H1 (cell line): ENCODE data around the gene C5orf58. TPM values are rescaled to one million over a fixed set of nuclear protein-coding genes. Genes with fewer than 3 reads are reported as not detected.

Experiments used
- CTCF ChIA-PET: fragments of 300-600 bp; sonication (Branson Sonifier 250); formaldehyde crosslinking; loops from one replicate; lab custom pipeline; 2021; ENCODE audit not compliant: partially characterized antibody; lab: Charles Lee
- POLR2A ChIA-PET: fragments of 300-600 bp; sonication (Branson Sonifier 250); formaldehyde crosslinking; loops from one replicate; lab custom pipeline; 2021; ENCODE audit warnings: inconsistent platforms; ENCODE audit not compliant: partially characterized antibody; lab: Charles Lee
- DNase-seq, 2 experiments: peaks; one replicate each; pipeline versions ENCODE4 v3.0.0 to v3.0.0-alpha.2; 2010 to 2022; ENCODE audit warnings: low spot score in 2 of 2, low read depth in 1 of 2, mixed read lengths in 1 of 2
- FAIRE-seq: peaks from 2 replicates; lab custom pipeline; 2011; peaks lifted over from hg19 to GRCh38; lab: Jason Lieb, UNC
- H2AFZ ChIP-seq: 2 replicates; pipeline ENCODE4 v1.8.1; 2012; ENCODE audit warnings: low read length, inconsistent platforms
- H2AK5ac ChIP-seq: 2 replicates; pipeline ENCODE4 v1.6.1; 2013; ENCODE audit warnings: low read depth, low read length
- H2BK120ac ChIP-seq: replicated peaks from 2 replicates; pipeline ENCODE3; 2013; ENCODE audit warnings: low read depth, low read length, inconsistent platforms
- H2BK12ac ChIP-seq: 2 replicates; pipeline ENCODE4 v1.6.1; 2013; ENCODE audit warnings: low read depth, low read length
- H2BK15ac ChIP-seq: 2 replicates; pipeline ENCODE4 v1.6.1; 2013; ENCODE audit warnings: low read length
- H2BK20ac ChIP-seq: 2 replicates; pipeline ENCODE4 v1.6.1; 2013; ENCODE audit warnings: low read length
- H2BK5ac ChIP-seq: 2 replicates; pipeline ENCODE4 v1.6.1; 2013; ENCODE audit warnings: low read depth, low read length
- H3K14ac ChIP-seq: 2 replicates; pipeline ENCODE4 v1.6.1; 2013; ENCODE audit warnings: inconsistent platforms; ENCODE audit not compliant: insufficient read length
- H3K18ac ChIP-seq: 2 replicates; pipeline ENCODE4 v1.6.1; 2013; ENCODE audit warnings: low read length; ENCODE audit errors: extremely low read depth
- H3K23ac ChIP-seq: 2 replicates; pipeline ENCODE4 v1.6.1; 2013; ENCODE audit warnings: inconsistent platforms; ENCODE audit not compliant: insufficient read length
- H3K23me2 ChIP-seq: 2 replicates; pipeline ENCODE4 v1.6.1; 2013; ENCODE audit warnings: low read depth, low read length
- H3K27ac ChIP-seq: 2 replicates; pipeline ENCODE4 v1.6.1; 2011; ENCODE audit warnings: low read depth, low read length, inconsistent platforms
- H3K27me3 ChIP-seq, 4 experiments: replicated peaks in 1 of 4; 1 replicate in 1 of 4; 2 replicates in 3 of 4; pipeline versions ENCODE4 v1.6.1 to v1.8.1; 2011 to 2013; ENCODE audit warnings: low read length in 3 of 4, mild to moderate bottlenecking in 3 of 4, inconsistent platforms in 2 of 4, mixed read lengths in 2 of 4, moderate library complexity in 1 of 4; ENCODE audit not compliant: control insufficient read depth in 3 of 4, insufficient read depth in 3 of 4; ENCODE audit errors: extremely low read depth in 1 of 4
- H3K36me3 ChIP-seq, 4 experiments: 2 replicates each; pipeline versions ENCODE4 v1.6.1 to v1.8.1; 2011 to 2013; ENCODE audit warnings: mild to moderate bottlenecking in 4 of 4, low read length in 3 of 4, moderate library complexity in 2 of 4, control low read depth in 1 of 4, inconsistent platforms in 1 of 4; ENCODE audit not compliant: insufficient read depth in 4 of 4, control insufficient read depth in 2 of 4
- H3K4ac ChIP-seq: replicated peaks from 2 replicates; pipeline ENCODE3; 2013; ENCODE audit warnings: low read length, low read depth, mixed read lengths, inconsistent platforms; ENCODE audit not compliant: insufficient read length
- H3K4me1 ChIP-seq, 4 experiments: replicated peaks in 1 of 4; 1 replicate in 1 of 4; 2 replicates in 3 of 4; pipeline versions ENCODE4 v1.6.1 to v1.8.1; 2011 to 2013; ENCODE audit warnings: low read length in 3 of 4, inconsistent platforms in 2 of 4, mixed read lengths in 1 of 4; ENCODE audit not compliant: insufficient read depth in 4 of 4, control insufficient read depth in 3 of 4
- H3K4me2 ChIP-seq, 2 experiments: 2 replicates each; pipeline versions ENCODE4 v1.6.1 to v1.8.1; 2011 to 2013; ENCODE audit warnings: low read depth in 2 of 2, low read length in 2 of 2, control low read depth in 1 of 2, inconsistent platforms in 1 of 2, mild to moderate bottlenecking in 1 of 2; ENCODE audit not compliant: insufficient read depth in 1 of 2
- H3K4me3 ChIP-seq, 4 experiments: fragments of 200-600, 300-600 bp in 1 of 4; sonication (generic), shearing (Covaris generic), sonication (Bioruptor Twin) in 1 of 4; 2 replicates each; pipeline versions ENCODE4 v1.5.1 to v1.8.1; 2011 to 2016; ENCODE audit warnings: low read length in 4 of 4, low read depth in 3 of 4, control low read depth in 2 of 4, inconsistent platforms in 2 of 4, mild to moderate bottlenecking in 2 of 4, mixed read lengths in 1 of 4, moderate library complexity in 1 of 4; ENCODE audit not compliant: insufficient read depth in 2 of 4; ENCODE audit errors: extremely low read depth in 1 of 4
- H3K56ac ChIP-seq: replicated peaks from 2 replicates; pipeline ENCODE3; 2013; ENCODE audit warnings: low read depth, mild to moderate bottlenecking, mixed read lengths, low read length, inconsistent platforms; ENCODE audit not compliant: insufficient read length
- H3K79me1 ChIP-seq: 2 replicates; pipeline ENCODE4 v1.6.1; 2013; ENCODE audit warnings: low read depth, low read length, control low read depth
- H3K79me2 ChIP-seq, 2 experiments: 2 replicates each; pipeline versions ENCODE4 v1.6.1 to v1.8.1; 2012 to 2013; ENCODE audit warnings: low read length in 2 of 2, mild to moderate bottlenecking in 2 of 2, inconsistent platforms in 1 of 2; ENCODE audit not compliant: insufficient read depth in 2 of 2, control insufficient read depth in 1 of 2
- H3K9ac ChIP-seq, 4 experiments: replicated peaks in 1 of 4; 1 replicate in 1 of 4; 2 replicates in 3 of 4; pipeline versions ENCODE4 v1.6.1 to v1.8.1; 2011 to 2013; ENCODE audit warnings: low read depth in 3 of 4, low read length in 3 of 4, control low read depth in 2 of 4, mild to moderate bottlenecking in 2 of 4, moderate library complexity in 2 of 4, inconsistent platforms in 1 of 4; ENCODE audit errors: extremely low read depth in 1 of 4
- H3K9me3 ChIP-seq, 2 experiments: 2 replicates each; pipeline versions ENCODE4 v1.6.1 to v1.8.1; 2012 to 2013; ENCODE audit warnings: mild to moderate bottlenecking in 2 of 2, moderate library complexity in 2 of 2, control low read depth in 1 of 2, inconsistent platforms in 1 of 2, low read depth in 1 of 2, low read length in 1 of 2, mixed read lengths in 1 of 2; ENCODE audit not compliant: insufficient read depth in 2 of 2
- H4K20me1 ChIP-seq, 2 experiments: replicated peaks in 1 of 2; 2 replicates each; pipeline versions ENCODE3 to v1.8.1; 2011 to 2013; ENCODE audit warnings: inconsistent platforms in 2 of 2, low read length in 2 of 2, mild to moderate bottlenecking in 1 of 2; ENCODE audit not compliant: insufficient read depth in 2 of 2, control insufficient read depth in 1 of 2
- H4K5ac ChIP-seq: 2 replicates; pipeline ENCODE4 v1.6.1; 2013; ENCODE audit warnings: low read length, low read depth, mixed read lengths, inconsistent platforms; ENCODE audit not compliant: insufficient read length
- H4K8ac ChIP-seq: 2 replicates; pipeline ENCODE4 v1.8.0; 2013; ENCODE audit warnings: mild to moderate bottlenecking, moderate library complexity, low read length, inconsistent platforms; ENCODE audit not compliant: insufficient read depth; ENCODE audit errors: extremely low read depth
- H4K91ac ChIP-seq: replicated peaks from 2 replicates; pipeline ENCODE3; 2013; ENCODE audit warnings: low read length, mixed read lengths, inconsistent platforms; ENCODE audit not compliant: insufficient read length
- CREB1 ChIP-seq: IDR thresholded peaks from 2 replicates; pipeline ENCODE4 v1.6.1; 2012; ENCODE audit warnings: inconsistent platforms
- PHF8 ChIP-seq: fragments of 200-600 bp; sonication (generic); conservative IDR thresholded peaks from 2 replicates; pipeline ENCODE4 v1.7.1; 2012; ENCODE audit warnings: low read depth, mild to moderate bottlenecking, inconsistent platforms, low read length, moderate library complexity
- SRF ChIP-seq: IDR thresholded peaks from 2 replicates; pipeline ENCODE4 v1.6.1; 2011; ENCODE audit warnings: mild to moderate bottlenecking, low read depth, low read length, moderate library complexity
- TAF1 ChIP-seq: IDR thresholded peaks from 2 replicates; pipeline ENCODE4 v1.6.1; 2011; ENCODE audit warnings: mild to moderate bottlenecking, low read depth, low read length
- TBP ChIP-seq: IDR thresholded peaks from 2 replicates; pipeline ENCODE4 v1.6.1; 2011; ENCODE audit warnings: low read depth, low read length, improper control_type of control experiment
- WGBS, 2 experiments: shearing (Covaris generic) in 1 of 2; methylation state at CpG; one replicate each; pipeline versions ENCODE4 v1.1.6 to v1.1.7; 2013 to 2015; ENCODE audit warnings: low lambda C conversion rate in 2 of 2, mixed read lengths in 2 of 2, inconsistent platforms in 1 of 2, low coverage in 1 of 2, missing lambda C conversion rate in 1 of 2; ENCODE audit not compliant: insufficient replicate concordance in 2 of 2, insufficient coverage in 1 of 2, insufficient read length in 1 of 2; ENCODE audit errors: extremely low coverage in 1 of 2, missing lambda C conversion rate in 1 of 2; 5-methylcytosine and 5-hydroxymethylcytosine counted together
- polyA plus RNA-seq, 7 experiments: library from polyadenylated mRNA; depleted of rRNA in 3 of 7; stranded (reverse) in 5 of 7; unstranded in 2 of 7; fragments of >200 nt in 5 of 7; fragments of 200-250 nt in 2 of 7; gene quantifications; 1 replicate in 5 of 7; 2 replicates in 1 of 7; 4 replicates in 1 of 7; pipeline versions ENCODE4 v1.2.1 to v1.2.3, GENCODE V29; 2011 to 2013; ENCODE audit warnings: missing spikeins in 2 of 7, mixed read lengths in 2 of 7
- total RNA-seq: library from RNA; stranded (reverse); fragmentation: NEBNext Ultra II Directional; extraction: Animal tissue kit (Norgen Biotek cat#: 25700); gene quantifications from 2 replicates; pipeline ENCODE4 v1.2.1, GENCODE V29; 2021

The C5orf58 gene
- total and polyA plus RNA-seq, 2 of the 8 experiments (the other 6 are each of a cell fraction or from before 2014, with no cell fraction given): 0.24 to 1.6 TPM

DNA sequence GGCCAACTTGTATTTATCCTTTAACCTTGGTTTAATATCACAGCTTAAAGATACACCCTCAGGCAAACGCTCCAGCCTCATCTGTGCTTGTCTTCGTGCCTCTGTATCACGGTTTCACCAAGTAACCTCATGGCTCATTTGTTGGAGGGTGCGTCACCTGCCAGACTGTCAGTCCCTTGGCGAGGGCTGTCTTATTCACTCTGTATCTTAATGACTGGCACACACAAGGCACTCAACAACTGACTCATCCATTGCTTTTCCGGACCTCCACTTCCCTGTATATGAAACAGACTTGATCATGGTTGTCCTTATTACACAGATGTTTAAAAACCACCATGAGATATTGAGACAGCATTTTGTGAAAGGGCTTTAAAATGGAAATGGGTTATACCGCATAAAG is 36.8 kb downstream of the C5orf58 start:
- Histone ChIP-seq H3K36me3 (no peaks in the 10 kb centered on the region), H2BK5ac (no peak overlapping the region), H2BK12ac (no peak overlapping the region), H3K79me1 (no peaks in the 10 kb centered on the region), H3K56ac (no peak overlapping the region), H3K27me3 (no peaks in the 10 kb centered on the region; a peak in 1 of 7 replicates), H3K23ac (no peak overlapping the region), H3K9ac (no peak overlapping the region), H4K8ac (no peak overlapping the region), H3K4ac (no peak overlapping the region), H3K79me2 (no peaks in the 10 kb centered on the region), H4K20me1 (peaks cover 0 to 2% of the 10 kb centered on the region in 2 experiments), H3K23me2 (no peaks in the 10 kb centered on the region), H2BK15ac (peak overlapping the region; percentile 76), H3K14ac (no peak overlapping the region), H2BK20ac (no peak overlapping the region), H4K5ac (no peak overlapping the region), H4K91ac (no peak overlapping the region), H2AK5ac (0 out of 2 replicates have a peak overlapping the region, but pooled peaks have one; percentile 20), H3K4me3 (no peak overlapping the region), H3K4me2 (no peak overlapping the region), H3K4me1 (peaks cover 6 to 12% (median 10%) of the 10 kb centered on the region in 4 experiments; a peak in 4 of 7 replicates), H3K27ac (no peak overlapping the region), H2BK120ac (no peak overlapping the region), H3K18ac (no peak overlapping the region), H3K9me3 (no peaks in the 10 kb centered on the region), H2AFZ (no peak overlapping the region)
- ChIA-PET CTCF (interaction anchor here (0.5 to 6.1 kb wide), 25 partner anchors 9 to 357 kb away, joined by 3 to 78 read pairs (median 5); no protein-coding TSS in a partner anchor), POLR2A (interaction anchor here (0.8 kb wide), 1 partner anchor 23 kb away, joined by 3 read pairs; no protein-coding TSS in a partner anchor)
- FAIRE-seq (no peak), DNase-seq (no peak)
- 93% methylated on average over 7 of the region's 7 CpGs; no CpG with 5 or more reads in 1 of the 2 experiments for WGBS, 2 experiments
- TF ChIP-seq SRF (no peak), PHF8 (no peak), CREB1 (no peak), TAF1 (no peak), TBP (no peak)
